OCI-LY3 (cell line): ENCODE data around the gene LIN28B.

Experiments
- H2AFZ ChIP-seq: fragments of 200-600, 300-600 bp; shearing (Covaris generic); 2 replicates; pipeline ENCODE4 v1.6.0; 2014; ENCODE audit warnings: antibody characterized with exemption, low read depth, low read length
- H3K27ac ChIP-seq: fragments of 200-600, 300-600 bp; sonication (generic); 2 replicates; pipeline ENCODE4 v1.5.1; 2014; ENCODE audit warnings: mild to moderate bottlenecking, low read length, moderate library complexity, mixed read lengths
- H3K27me3 ChIP-seq: fragments of 200-600, 300-600 bp; sonication (generic); 2 replicates; pipeline ENCODE4 v1.6.1; 2014; ENCODE audit warnings: low read depth, low read length, mixed read lengths
- H3K36me3 ChIP-seq: fragments of 200-600, 300-600 bp; sonication (generic); replicated peaks from 2 replicates; pipeline ENCODE3; 2014; ENCODE audit warnings: low read depth, low read length, mixed read lengths
- H3K4me1 ChIP-seq: fragments of 300-600, 200-600 bp; sonication (generic); 2 replicates; pipeline ENCODE4 v1.6.1; 2014; ENCODE audit warnings: low read length, mixed read lengths
- H3K4me2 ChIP-seq: fragments of 200-600, 300-600 bp; sonication (generic); 2 replicates; pipeline ENCODE4 v1.6.1; 2014; ENCODE audit warnings: low read length, mixed read lengths
- H3K4me3 ChIP-seq: fragments of 300-600, 200-600 bp; sonication (generic); 2 replicates; pipeline ENCODE4 v1.5.1; 2014; ENCODE audit warnings: antibody characterized with exemption, mild to moderate bottlenecking, low read length, moderate library complexity
- H3K79me2 ChIP-seq: fragments of 300-600, 200-600 bp; shearing (Covaris generic); 2 replicates; pipeline ENCODE4 v1.6.1; 2014; ENCODE audit warnings: mild to moderate bottlenecking, low read length, mixed read lengths
- H3K9ac ChIP-seq: fragments of 300-600, 200-600 bp; shearing (Covaris generic); 2 replicates; pipeline ENCODE4 v1.6.0; 2014; ENCODE audit warnings: mild to moderate bottlenecking, low read length, moderate library complexity
- H3K9me3 ChIP-seq: fragments of 200-600, 300-600 bp; shearing (Covaris generic); 2 replicates; pipeline ENCODE4 v1.6.1; 2014; ENCODE audit warnings: low read length, mixed read lengths; ENCODE audit not compliant: insufficient read depth
- H4K20me1 ChIP-seq: fragments of 200-600, 300-600 bp; sonication (generic); 2 replicates; pipeline ENCODE4 v1.6.1; 2016; ENCODE audit warnings: low read length, mixed read lengths; ENCODE audit not compliant: insufficient read depth
- EZH2phosphoT487 ChIP-seq: fragments of 200-600 bp; shearing (Covaris generic); IDR thresholded peaks from 2 replicates; pipeline ENCODE4 v1.6.1; 2018; ENCODE audit warnings: antibody characterized with exemption, mixed run types, low read depth
- TF ChIP-seq, protein P1 (sequence below): fragments of 200-600, 300-600 bp; sonication (generic); IDR thresholded peaks from 2 replicates; pipeline ENCODE4 v1.5.1; 2014; ENCODE audit warnings: antibody characterized with exemption, low read length, low read depth

The LIN28B gene

DNA sequence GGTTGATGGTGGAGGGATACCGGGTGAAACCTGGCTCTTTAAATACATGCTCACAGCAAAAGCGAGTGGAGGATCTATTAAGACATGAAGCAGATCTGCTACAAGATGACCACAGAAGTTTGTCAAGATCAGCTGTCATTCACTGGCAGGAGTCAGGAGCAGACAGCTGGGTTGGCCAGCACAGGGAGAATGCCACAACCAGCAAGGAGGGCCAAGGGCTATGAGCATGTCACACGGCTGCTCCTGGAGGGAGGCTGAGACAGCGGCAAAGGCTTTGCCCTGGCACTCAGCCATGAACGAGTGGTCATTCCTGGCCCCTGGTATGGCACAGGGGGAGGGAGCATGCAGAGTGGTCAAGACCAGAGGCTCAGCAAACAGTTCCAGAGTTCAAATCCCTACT lies 145.3 kb downstream of the LIN28B start:
- H3K27ac ChIP-seq, result no peak overlapping the region

DNA sequence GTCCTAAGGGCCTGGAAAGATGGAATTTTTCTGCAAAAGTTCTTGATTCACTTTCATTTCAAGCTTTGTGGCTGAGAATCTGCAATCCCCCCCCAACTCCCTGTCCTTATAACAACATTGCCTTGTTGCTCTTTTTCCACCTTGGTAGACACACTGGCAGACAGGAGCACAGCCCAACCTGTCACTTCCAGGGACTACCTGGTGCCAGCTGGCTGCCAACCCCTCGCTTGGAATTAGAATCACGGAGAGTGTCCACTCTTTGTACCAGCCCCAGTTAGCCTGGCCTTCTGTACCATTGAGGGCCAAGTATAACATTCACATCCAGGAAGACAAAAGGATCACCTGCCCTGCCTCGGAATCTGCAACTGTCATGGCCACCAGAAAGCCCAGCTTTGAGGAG lies 148.2 kb downstream of the LIN28B start:
- no peaks in the 10 kb centered on the region for H3K9me3 ChIP-seq
- TF ChIP-seq EZH2phosphoT487, result no peak
- TF ChIP-seq, protein P1, sequence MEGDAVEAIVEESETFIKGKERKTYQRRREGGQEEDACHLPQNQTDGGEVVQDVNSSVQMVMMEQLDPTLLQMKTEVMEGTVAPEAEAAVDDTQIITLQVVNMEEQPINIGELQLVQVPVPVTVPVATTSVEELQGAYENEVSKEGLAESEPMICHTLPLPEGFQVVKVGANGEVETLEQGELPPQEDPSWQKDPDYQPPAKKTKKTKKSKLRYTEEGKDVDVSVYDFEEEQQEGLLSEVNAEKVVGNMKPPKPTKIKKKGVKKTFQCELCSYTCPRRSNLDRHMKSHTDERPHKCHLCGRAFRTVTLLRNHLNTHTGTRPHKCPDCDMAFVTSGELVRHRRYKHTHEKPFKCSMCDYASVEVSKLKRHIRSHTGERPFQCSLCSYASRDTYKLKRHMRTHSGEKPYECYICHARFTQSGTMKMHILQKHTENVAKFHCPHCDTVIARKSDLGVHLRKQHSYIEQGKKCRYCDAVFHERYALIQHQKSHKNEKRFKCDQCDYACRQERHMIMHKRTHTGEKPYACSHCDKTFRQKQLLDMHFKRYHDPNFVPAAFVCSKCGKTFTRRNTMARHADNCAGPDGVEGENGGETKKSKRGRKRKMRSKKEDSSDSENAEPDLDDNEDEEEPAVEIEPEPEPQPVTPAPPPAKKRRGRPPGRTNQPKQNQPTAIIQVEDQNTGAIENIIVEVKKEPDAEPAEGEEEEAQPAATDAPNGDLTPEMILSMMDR, result no peak
- no peaks in the 10 kb centered on the region for H3K4me1 ChIP-seq
- no peaks in the 10 kb centered on the region for H4K20me1 ChIP-seq
- no peak overlapping the region for H3K4me2 ChIP-seq
- H2AFZ ChIP-seq, result no peak overlapping the region
- H3K79me2 ChIP-seq, result no peaks in the 10 kb centered on the region
- H3K27me3 ChIP-seq, result no peaks in the 10 kb centered on the region
- no peak overlapping the region for H3K9ac ChIP-seq
- no peaks in the 10 kb centered on the region for H3K36me3 ChIP-seq
- H3K4me3 ChIP-seq, result no peak overlapping the region
- H3K27ac ChIP-seq, result no peak overlapping the region

More for the DNA sequence above, 145.3 kb downstream of the LIN28B start:
- Histone ChIP-seq H3K4me2 (no peak overlapping the region), H4K20me1 (no peaks in the 10 kb centered on the region), H3K4me1 (no peaks in the 10 kb centered on the region), H3K36me3 (no peaks in the 10 kb centered on the region), H3K27me3 (no peaks in the 10 kb centered on the region), H2AFZ (no peak overlapping the region), H3K79me2 (no peaks in the 10 kb centered on the region), H3K9me3 (no peaks in the 10 kb centered on the region), H3K4me3 (no peak overlapping the region), H3K9ac (no peak overlapping the region)
- TF ChIP-seq, protein P1, result no peak
- no peak for TF ChIP-seq EZH2phosphoT487

DNA sequence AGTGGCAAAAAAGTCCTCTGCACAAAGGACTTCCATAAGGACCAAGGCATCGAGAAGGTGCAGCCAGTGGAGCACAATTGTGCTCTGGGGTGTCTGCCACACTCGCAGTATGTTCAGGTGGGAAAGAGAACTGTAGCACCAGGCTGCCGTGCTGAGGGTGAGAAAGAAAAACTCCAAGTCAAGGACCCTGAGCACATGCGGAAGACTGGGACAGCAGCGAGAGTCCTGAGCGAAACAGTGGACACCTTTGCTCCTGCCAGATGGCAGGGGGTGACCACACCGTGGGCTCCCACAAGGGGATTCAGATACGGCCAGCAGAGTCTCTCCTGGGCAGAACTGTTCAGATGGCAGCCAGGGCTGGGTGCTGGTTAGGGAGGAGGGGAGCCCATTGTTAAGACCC lies 149.4 kb downstream of the LIN28B start:
- H3K4me3 ChIP-seq, result no peak overlapping the region
- H3K4me2 ChIP-seq, result no peak overlapping the region
- H3K4me1 ChIP-seq, result no peaks in the 10 kb centered on the region
- H2AFZ ChIP-seq, result no peak overlapping the region
- no peaks in the 10 kb centered on the region for H3K9me3 ChIP-seq
- H3K27me3 ChIP-seq, result no peaks in the 10 kb centered on the region
- H3K27ac ChIP-seq, result no peak overlapping the region
- no peaks in the 10 kb centered on the region for H4K20me1 ChIP-seq
- no peak overlapping the region for H3K9ac ChIP-seq
- TF ChIP-seq, protein P1, result no peak
- TF ChIP-seq EZH2phosphoT487, result no peak
- no peaks in the 10 kb centered on the region for H3K36me3 ChIP-seq
- H3K79me2 ChIP-seq, result no peaks in the 10 kb centered on the region

DNA sequence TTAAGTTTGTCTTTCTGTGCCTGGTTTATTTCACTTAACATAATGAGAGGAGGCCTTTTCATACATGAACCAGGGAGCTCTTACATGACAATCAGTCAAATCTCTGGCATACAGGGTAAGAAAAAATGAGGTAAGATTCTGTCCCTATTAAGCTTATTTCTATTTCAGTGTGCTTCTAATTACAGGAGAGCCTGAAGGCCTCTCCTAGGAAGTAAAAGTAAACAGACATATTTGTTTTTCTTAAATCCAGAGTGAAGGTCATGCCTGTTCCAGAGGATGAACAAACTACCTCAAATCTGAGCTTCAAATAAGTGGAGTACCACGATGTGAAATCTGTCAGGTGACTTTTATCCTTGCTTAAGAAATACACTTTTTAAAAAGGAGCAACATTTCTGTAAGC lies 150.3 kb downstream of the LIN28B start:
- Histone ChIP-seq H2AFZ (no peak overlapping the region), H3K4me3 (no peak overlapping the region), H3K9ac (no peak overlapping the region), H3K36me3 (no peaks in the 10 kb centered on the region), H3K9me3 (no peaks in the 10 kb centered on the region), H3K4me1 (no peaks in the 10 kb centered on the region), H3K4me2 (no peak overlapping the region), H3K27ac (no peak overlapping the region), H4K20me1 (no peaks in the 10 kb centered on the region), H3K27me3 (no peaks in the 10 kb centered on the region), H3K79me2 (no peaks in the 10 kb centered on the region)
- no peak for TF ChIP-seq EZH2phosphoT487
- TF ChIP-seq, protein P1, result no peak
